Measurements from ENCODE around the gene PSMB10. TPM values are rescaled to one million over a fixed set of nuclear protein-coding genes. Genes with fewer than 3 reads are reported as not detected.

Gene PSMB10
- total and polyA plus RNA-seq, 2 donors (not counting 3 experiments of a cell fraction or from before 2014, with no cell fraction given), result 40.8 to 54.7 TPM

- Histone ChIP-seq H3K27ac (ENCODE audit: insufficient read depth, low read depth, low read length) (no peak overlapping the region), H3K4me1 (ENCODE audit: control insufficient read depth, extremely low read depth, insufficient read depth, low read length) (peaks cover 13% of the 10 kb centered on the region), H2AFZ (ENCODE audit: low read depth, low read length) (no peak overlapping the region), H3K36me3 (ENCODE audit: control insufficient read depth in 2 of 2, extremely low read depth in 1 of 2, insufficient read depth in 2 of 2, low read length in 2 of 2) (peaks cover 0 to 10% of the 10 kb centered on the region in 2 experiments), H3K27me3 (ENCODE audit: control insufficient read depth in 2 of 2, insufficient read depth in 2 of 2, low read length in 2 of 2) (no peaks in the 10 kb centered on the region), H3K4me2 (ENCODE audit: insufficient read depth, low read length) (no peak overlapping the region), H3K4me3 (replicated peaks in 1 of 3; ENCODE audit: insufficient read depth in 1 of 3, low read depth in 1 of 3, low read length in 3 of 3) (no peak overlapping the region), H3K79me2 (ENCODE audit: control insufficient read depth, insufficient read depth, low read length) (no peaks in the 10 kb centered on the region), H4K20me1 (replicated peaks; ENCODE audit: control insufficient read depth, extremely low read depth, insufficient read depth, low read length) (no peaks in the 10 kb centered on the region), H3K9me3 (replicated peaks; ENCODE audit: control insufficient read depth, insufficient read depth, low read length) (no peaks in the 10 kb centered on the region), H3K9ac (replicated peaks; ENCODE audit: extremely low read depth, insufficient read depth, low read length) (no peak overlapping the region), H3K9me1 (replicated peaks; ENCODE audit: control insufficient read depth, extremely low read depth, insufficient read depth, low read length) (no peaks in the 10 kb centered on the region)
- TF ChIP-seq MYC (IDR thresholded peaks at IDR 0.05; ENCODE audit: low read depth, low read length), result no peak
- intact Hi-C loops (cut with micrococcal nuclease) (no loop called here), dilution Hi-C loops (cut with MboI; ENCODE audit: extremely low pct_ligation_motif_present, low sequenced_read_pairs) (no loop called here)
- FAIRE-seq (no peak), DNase-seq (ENCODE audit: low read depth, low spot score) (no peak)
- POLR2A ChIA-PET, result interaction anchor here (0.8 kb wide), 1 partner anchor 98 kb away, joined by 4 read pairs; no protein-coding TSS in a partner anchor
- no TSS peak for BruUV-seq (replicated peaks)
- CTCF ChIA-PET, result interaction anchor here (0.9 to 5.7 kb wide), 6 partner anchors 10 to 412 kb away, joined by 3 to 42 read pairs (median 6); partner anchors contain the start of gene NRN1L
Observed at GRCh38 chr16:67932462-67932840, 4.2 kb downstream of the PSMB10 start.

- no TSS peak for BruUV-seq (replicated peaks)
- TF ChIP-seq MYC (IDR thresholded peaks at IDR 0.05; ENCODE audit: low read depth, low read length) (no peak), MAX (IDR thresholded peaks at IDR 0.05; ENCODE audit: insufficient read depth, insufficient read length) (no peak), EZH2 (IDR thresholded peaks at IDR 0.05; ENCODE audit: borderline replicate concordance, low read depth, low read length, severe bottlenecking) (no peak), FOS (IDR thresholded peaks at IDR 0.05; ENCODE audit: borderline replicate concordance, insufficient read depth, low read length) (no peak), JUN (IDR thresholded peaks at IDR 0.05; ENCODE audit: borderline replicate concordance, insufficient read depth, insufficient read length, low read depth) (no peak), GATA2 (IDR thresholded peaks at IDR 0.05; ENCODE audit: insufficient read depth, insufficient read length, low read depth, low read length) (no peak)
- TF ChIP-seq, protein P1, sequence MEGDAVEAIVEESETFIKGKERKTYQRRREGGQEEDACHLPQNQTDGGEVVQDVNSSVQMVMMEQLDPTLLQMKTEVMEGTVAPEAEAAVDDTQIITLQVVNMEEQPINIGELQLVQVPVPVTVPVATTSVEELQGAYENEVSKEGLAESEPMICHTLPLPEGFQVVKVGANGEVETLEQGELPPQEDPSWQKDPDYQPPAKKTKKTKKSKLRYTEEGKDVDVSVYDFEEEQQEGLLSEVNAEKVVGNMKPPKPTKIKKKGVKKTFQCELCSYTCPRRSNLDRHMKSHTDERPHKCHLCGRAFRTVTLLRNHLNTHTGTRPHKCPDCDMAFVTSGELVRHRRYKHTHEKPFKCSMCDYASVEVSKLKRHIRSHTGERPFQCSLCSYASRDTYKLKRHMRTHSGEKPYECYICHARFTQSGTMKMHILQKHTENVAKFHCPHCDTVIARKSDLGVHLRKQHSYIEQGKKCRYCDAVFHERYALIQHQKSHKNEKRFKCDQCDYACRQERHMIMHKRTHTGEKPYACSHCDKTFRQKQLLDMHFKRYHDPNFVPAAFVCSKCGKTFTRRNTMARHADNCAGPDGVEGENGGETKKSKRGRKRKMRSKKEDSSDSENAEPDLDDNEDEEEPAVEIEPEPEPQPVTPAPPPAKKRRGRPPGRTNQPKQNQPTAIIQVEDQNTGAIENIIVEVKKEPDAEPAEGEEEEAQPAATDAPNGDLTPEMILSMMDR (IDR thresholded peaks at IDR 0.05; ENCODE audit: extremely low read depth in 1 of 2, insufficient read depth in 1 of 2, low read depth in 1 of 2, low read length in 2 of 2), result no peak
- dilution Hi-C loops (cut with MboI; ENCODE audit: extremely low pct_ligation_motif_present, low sequenced_read_pairs) (no loop called here), intact Hi-C loops (cut with micrococcal nuclease) (no loop called here)
- H3K4me2 ChIP-seq (ENCODE audit: insufficient read depth, low read length), result no peak within 1 kb of the TSS
- POLR2A ChIA-PET, result no interaction called here
- H3K4me1 ChIP-seq (ENCODE audit: control insufficient read depth, extremely low read depth, insufficient read depth, low read length), result peaks cover 9% of the 10 kb centered on the region
- H3K4me3 ChIP-seq (replicated peaks in 1 of 3; ENCODE audit: insufficient read depth in 1 of 3, low read depth in 1 of 3, low read length in 3 of 3), result no peak within 1 kb of the TSS
- CTCF ChIA-PET, result interaction anchor here (1.2 to 5.7 kb wide), 5 partner anchors 10 to 259 kb away, joined by 3 to 42 read pairs (median 10); partner anchors contain the start of gene NRN1L
- no peak for FAIRE-seq
- peaks cover 0 to 13% of the 10 kb centered on the region in 2 experiments for H3K36me3 ChIP-seq (ENCODE audit: control insufficient read depth in 2 of 2, extremely low read depth in 1 of 2, insufficient read depth in 2 of 2, low read length in 2 of 2)
- no peaks in the 10 kb centered on the region for H3K9me3 ChIP-seq (replicated peaks; ENCODE audit: control insufficient read depth, insufficient read depth, low read length)
- H2AFZ ChIP-seq (ENCODE audit: low read depth, low read length), result no peak within 1 kb of the TSS
- no peak within 1 kb of the TSS for H3K9ac ChIP-seq (replicated peaks; ENCODE audit: extremely low read depth, insufficient read depth, low read length)
- H4K20me1 ChIP-seq (replicated peaks; ENCODE audit: control insufficient read depth, extremely low read depth, insufficient read depth, low read length), result no peaks in the 10 kb centered on the region
- H3K79me2 ChIP-seq (ENCODE audit: control insufficient read depth, insufficient read depth, low read length), result no peaks in the 10 kb centered on the region
- H3K9me1 ChIP-seq (replicated peaks; ENCODE audit: control insufficient read depth, extremely low read depth, insufficient read depth, low read length), result no peaks in the 10 kb centered on the region
- no peaks in the 10 kb centered on the region for H3K27me3 ChIP-seq (ENCODE audit: control insufficient read depth in 2 of 2, insufficient read depth in 2 of 2, low read length in 2 of 2)
- DNase-seq (ENCODE audit: low read depth, low spot score), result no peak
- H3K27ac ChIP-seq (ENCODE audit: insufficient read depth, low read depth, low read length), result no peak within 1 kb of the TSS
Observed at GRCh38 chr16:67931712-67932461, 4.8 kb downstream of the PSMB10 start, which contains the start of gene CTRL. Gene CTRL (minus strand): TSS chr16:67931862. CDS start chr16:67931852, 10 bp downstream.

Data from endothelial cell of umbilical vein (primary cell).